OCI-LY1 (cell line): ENCODE data around the gene COX6B2.

Experiments
- H2AFZ ChIP-seq: fragments of 200-600 bp; sonication (generic), shearing (Covaris generic); 2 replicates; pipeline ENCODE4 v1.6.0; 2014; ENCODE audit warnings: antibody characterized with exemption, mild to moderate bottlenecking, low read length
- H3F3A ChIP-seq: fragments of 200-600 bp; sonication (generic), shearing (Covaris generic); 2 replicates; pipeline ENCODE4 v1.6.0; 2014; ENCODE audit warnings: mild to moderate bottlenecking, antibody characterized with exemption, low read length, moderate library complexity; ENCODE audit not compliant: insufficient read depth
- H3K27ac ChIP-seq: fragments of 200-600 bp; sonication (generic); 2 replicates; pipeline ENCODE4 v1.5.1; 2014; ENCODE audit warnings: low read length, mixed run types, mild to moderate bottlenecking, low read depth; ENCODE audit not compliant: poor library complexity, severe bottlenecking
- H3K27me3 ChIP-seq: fragments of 200-600 bp; sonication (generic); 2 replicates; pipeline ENCODE4 v1.6.0; 2014; ENCODE audit warnings: antibody characterized with exemption, mild to moderate bottlenecking, low read length, moderate library complexity; ENCODE audit not compliant: insufficient read depth
- H3K36me3 ChIP-seq: fragments of 200-600 bp; sonication (generic); 2 replicates; pipeline ENCODE4 v1.6.1; 2014; ENCODE audit warnings: mild to moderate bottlenecking, antibody characterized with exemption, low read length, moderate library complexity, mixed read lengths; ENCODE audit not compliant: insufficient read depth
- H3K4me1 ChIP-seq: fragments of 200-600 bp; sonication (generic); 2 replicates; pipeline ENCODE4 v1.5.1; 2014; ENCODE audit warnings: mild to moderate bottlenecking, low read length, moderate library complexity; ENCODE audit not compliant: insufficient read depth, severe bottlenecking
- H3K4me2 ChIP-seq: fragments of 200-600 bp; sonication (generic), shearing (Covaris generic); 2 replicates; pipeline ENCODE4 v1.6.1; 2014; ENCODE audit warnings: low read length
- H3K4me3 ChIP-seq: fragments of 200-600 bp; sonication (generic); 2 replicates; pipeline ENCODE4 v1.5.1; 2014; ENCODE audit warnings: low read length, low read depth, mild to moderate bottlenecking, mixed read lengths; ENCODE audit not compliant: poor library complexity, severe bottlenecking
- H3K79me2 ChIP-seq: fragments of 200-600 bp; shearing (Covaris generic); 2 replicates; pipeline ENCODE4 v1.6.1; 2016; ENCODE audit warnings: mixed run types, low read length, mixed read lengths; ENCODE audit not compliant: insufficient read depth
- H3K9ac ChIP-seq: fragments of 200-600 bp; sonication (generic), shearing (Covaris generic); 2 replicates; pipeline ENCODE4 v1.6.1; 2014; ENCODE audit warnings: mild to moderate bottlenecking, low read length, mixed read lengths
- H3K9me2 ChIP-seq: fragments of 200-600 bp; sonication (generic), shearing (Covaris generic); 2 replicates; pipeline ENCODE4 v1.6.1; 2014; ENCODE audit warnings: low read depth, mild to moderate bottlenecking, low read length, mixed read lengths
- H3K9me3 ChIP-seq: fragments of 200-600 bp; shearing (Covaris generic); 2 replicates; pipeline ENCODE4 v1.6.1; 2014; ENCODE audit warnings: low read length, mixed read lengths
- H4K20me1 ChIP-seq: fragments of 200-600 bp; sonication (generic), shearing (Covaris generic); 2 replicates; pipeline ENCODE4 v1.6.0; 2016; ENCODE audit warnings: mild to moderate bottlenecking, low read length; ENCODE audit not compliant: insufficient read depth
- EZH2 ChIP-seq: fragments of 200-600 bp; sonication (generic), shearing (Covaris generic); IDR thresholded peaks from 2 replicates; pipeline ENCODE4 v1.8.0; 2017; ENCODE audit warnings: borderline replicate concordance, mixed run types, mild to moderate bottlenecking, antibody characterized with exemption, low read length, moderate library complexity, mixed read lengths
- TF ChIP-seq, protein P1 (sequence below): fragments of 200-600 bp; sonication (generic), shearing (Covaris generic); IDR thresholded peaks from 2 replicates; pipeline ENCODE4 v1.5.1; 2017; ENCODE audit warnings: mild to moderate bottlenecking, antibody characterized with exemption, low read length, moderate library complexity, mixed read lengths

COX6B2 gene

DNA sequence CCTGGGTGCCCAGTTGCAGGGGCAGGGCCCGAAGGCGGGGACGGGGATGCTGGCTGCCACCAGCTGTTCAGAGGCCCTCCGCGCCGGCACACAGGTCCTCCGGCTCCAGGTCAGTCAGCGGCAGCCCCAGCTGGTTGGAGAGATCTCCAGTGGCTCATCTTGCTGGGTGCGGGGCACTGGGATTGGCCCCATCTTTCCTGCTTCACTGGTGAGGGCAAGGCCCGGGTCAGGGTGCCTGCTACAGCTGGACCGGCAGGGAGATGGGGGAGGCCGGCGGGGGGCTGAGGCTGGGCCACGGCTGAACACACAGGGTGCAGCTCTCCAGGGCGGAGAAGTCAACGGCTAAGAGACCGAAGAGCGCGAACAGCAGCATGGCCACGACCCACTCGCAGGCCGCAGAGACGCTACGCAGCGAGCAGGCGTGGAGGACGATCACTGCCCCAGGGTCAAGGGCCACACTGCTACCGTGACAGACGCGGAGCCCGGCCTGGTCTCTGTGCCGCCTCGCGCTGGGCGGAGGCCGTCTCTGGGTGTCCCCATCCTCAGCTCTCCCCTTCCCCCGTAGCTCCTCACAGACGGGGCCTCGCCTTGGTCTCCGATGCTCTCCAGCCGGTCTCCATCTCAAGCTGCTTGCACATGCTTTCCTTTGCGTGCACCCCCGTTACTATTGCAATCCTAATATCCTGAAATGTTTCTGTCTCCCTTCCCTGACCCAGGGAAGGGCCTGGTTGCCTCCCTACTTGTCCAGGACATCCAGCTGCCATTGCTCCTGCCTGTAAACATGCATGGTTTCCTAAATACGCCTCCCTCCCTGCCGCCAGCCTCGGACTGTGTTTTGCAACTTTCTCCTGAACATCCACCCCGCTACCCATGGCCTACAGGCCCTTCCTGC lies 41.7 kb downstream of the COX6B2 start:
- no peak overlapping the region for H3K4me3 ChIP-seq
- no peak overlapping the region for H3K4me2 ChIP-seq
- no peaks in the 10 kb centered on the region for H3K27me3 ChIP-seq
- peaks cover 18% of the 10 kb centered on the region for H3K4me1 ChIP-seq
- no peak for TF ChIP-seq EZH2
- TF ChIP-seq, protein P1, sequence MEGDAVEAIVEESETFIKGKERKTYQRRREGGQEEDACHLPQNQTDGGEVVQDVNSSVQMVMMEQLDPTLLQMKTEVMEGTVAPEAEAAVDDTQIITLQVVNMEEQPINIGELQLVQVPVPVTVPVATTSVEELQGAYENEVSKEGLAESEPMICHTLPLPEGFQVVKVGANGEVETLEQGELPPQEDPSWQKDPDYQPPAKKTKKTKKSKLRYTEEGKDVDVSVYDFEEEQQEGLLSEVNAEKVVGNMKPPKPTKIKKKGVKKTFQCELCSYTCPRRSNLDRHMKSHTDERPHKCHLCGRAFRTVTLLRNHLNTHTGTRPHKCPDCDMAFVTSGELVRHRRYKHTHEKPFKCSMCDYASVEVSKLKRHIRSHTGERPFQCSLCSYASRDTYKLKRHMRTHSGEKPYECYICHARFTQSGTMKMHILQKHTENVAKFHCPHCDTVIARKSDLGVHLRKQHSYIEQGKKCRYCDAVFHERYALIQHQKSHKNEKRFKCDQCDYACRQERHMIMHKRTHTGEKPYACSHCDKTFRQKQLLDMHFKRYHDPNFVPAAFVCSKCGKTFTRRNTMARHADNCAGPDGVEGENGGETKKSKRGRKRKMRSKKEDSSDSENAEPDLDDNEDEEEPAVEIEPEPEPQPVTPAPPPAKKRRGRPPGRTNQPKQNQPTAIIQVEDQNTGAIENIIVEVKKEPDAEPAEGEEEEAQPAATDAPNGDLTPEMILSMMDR, result no peak
- no peaks in the 10 kb centered on the region for H3K9me3 ChIP-seq
- H3K27ac ChIP-seq, result no peak overlapping the region
- no peak overlapping the region for H3K9ac ChIP-seq
- H3K36me3 ChIP-seq, result peaks cover 10% of the 10 kb centered on the region
- no peaks in the 10 kb centered on the region for H3K79me2 ChIP-seq
- no peak overlapping the region for H2AFZ ChIP-seq
- no peaks in the 10 kb centered on the region for H4K20me1 ChIP-seq
- H3K9me2 ChIP-seq, result no peaks in the 10 kb centered on the region
- H3F3A ChIP-seq, result no peaks in the 10 kb centered on the region

DNA sequence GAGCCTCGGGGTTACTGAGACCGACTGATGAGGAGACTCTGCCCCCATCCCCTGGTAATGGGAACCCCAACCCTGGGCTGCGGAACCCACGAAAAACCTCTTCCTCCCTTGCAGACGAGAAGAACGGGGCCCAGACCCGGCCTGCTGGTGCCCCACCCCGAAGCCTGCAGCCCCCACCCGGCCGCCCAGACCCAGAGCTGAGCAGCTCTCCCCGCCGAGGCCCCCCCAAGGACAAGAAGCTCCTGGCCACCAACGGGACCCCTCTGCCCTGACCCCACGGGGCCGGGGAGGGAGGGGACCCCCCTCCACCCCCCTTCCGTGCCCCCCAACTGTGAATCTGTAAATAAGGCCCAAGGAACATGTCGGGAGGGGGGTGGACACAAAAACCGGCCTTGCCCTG lies 42.7 kb downstream of the COX6B2 start:
- Histone ChIP-seq H3K27ac (no peak overlapping the region), H3F3A (no peaks in the 10 kb centered on the region), H3K9me3 (no peaks in the 10 kb centered on the region), H3K4me3 (no peak overlapping the region), H3K36me3 (peaks cover 14% of the 10 kb centered on the region), H4K20me1 (no peaks in the 10 kb centered on the region), H3K79me2 (no peaks in the 10 kb centered on the region), H3K27me3 (no peaks in the 10 kb centered on the region), H3K9me2 (no peaks in the 10 kb centered on the region), H3K9ac (no peak overlapping the region), H3K4me1 (peaks cover 23% of the 10 kb centered on the region), H2AFZ (no peak overlapping the region), H3K4me2 (no peak overlapping the region)
- TF ChIP-seq, protein P1, result no peak
- no peak for TF ChIP-seq EZH2

DNA sequence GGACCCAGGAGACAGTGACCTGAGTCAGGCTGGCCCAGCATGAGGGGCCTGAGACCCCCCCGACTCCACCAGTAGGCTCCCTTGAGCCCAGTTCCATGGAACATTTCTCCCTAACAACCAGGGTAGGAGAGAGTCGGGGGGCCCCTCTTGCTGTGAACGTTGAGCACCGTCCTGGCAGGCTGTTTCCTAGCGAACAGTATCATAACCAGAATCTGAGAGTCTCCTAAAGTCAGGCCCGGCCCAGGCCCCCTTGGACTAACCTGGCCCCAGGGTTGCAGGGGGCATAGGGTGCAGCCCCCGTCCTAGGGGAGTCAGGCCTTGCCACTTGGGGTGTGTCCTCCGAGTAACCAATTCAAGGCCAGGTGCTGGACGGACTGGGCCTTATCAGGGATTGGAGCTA lies 43.1 kb downstream of the COX6B2 start:
- Histone ChIP-seq H4K20me1 (no peaks in the 10 kb centered on the region), H3K9ac (no peak overlapping the region), H3K27me3 (no peaks in the 10 kb centered on the region), H3K36me3 (peaks cover 18% of the 10 kb centered on the region), H3K4me1 (peaks cover 23% of the 10 kb centered on the region), H3K4me3 (no peak overlapping the region), H3K79me2 (no peaks in the 10 kb centered on the region), H3K9me3 (no peaks in the 10 kb centered on the region), H2AFZ (no peak overlapping the region), H3F3A (no peaks in the 10 kb centered on the region), H3K27ac (no peak overlapping the region), H3K9me2 (no peaks in the 10 kb centered on the region), H3K4me2 (no peak overlapping the region)
- TF ChIP-seq EZH2, result no peak
- TF ChIP-seq, protein P1, result no peak
